Transverse colon (tissue), 4 donors: ENCODE measurements around the gene REEP1. TPM values are rescaled to one million over a fixed set of nuclear protein-coding genes. Genes with fewer than 3 reads are reported as not detected.
A peak's percentile ranks its signal among the peaks of the same experiment; 100 is the strongest.

Experiments
- DNase-seq: peaks from one replicate; pipeline ENCODE4 v3.0.0-alpha.2; 2019
- H3K27ac ChIP-seq, 4 donors: fragments of 200-600 bp; sonication (generic); 2 replicates each; pipeline ENCODE4 v1.5.1; 2016 to 2018; ENCODE audit warnings: inconsistent platforms in 4 of 4
- H3K27me3 ChIP-seq: fragments of 200-600 bp; sonication (generic); 2 replicates; pipeline ENCODE4 v1.5.1; 2017; ENCODE audit warnings: inconsistent platforms
- H3K36me3 ChIP-seq, 4 donors: fragments of 200-600 bp; sonication (generic); 2 replicates each; pipeline ENCODE4 v1.5.1; 2017 to 2019; ENCODE audit warnings: inconsistent platforms in 4 of 4
- H3K4me1 ChIP-seq, 4 donors: fragments of 200-600 bp; sonication (generic); 2 replicates each; pipeline ENCODE4 v1.5.1; 2017 to 2020; ENCODE audit warnings: inconsistent platforms in 4 of 4
- H3K4me3 ChIP-seq, 4 donors: fragments of 200-600 bp; sonication (generic); 1 replicate in 1 of 4; 2 replicates in 3 of 4; pipeline versions ENCODE4 v1.5.1 to v1.6.1; 2017 to 2019; ENCODE audit warnings: inconsistent platforms in 4 of 4
- H3K9me3 ChIP-seq, 2 donors: fragments of 200-600 bp; sonication (generic); 2 replicates each; pipeline ENCODE4 v1.5.1; 2017 to 2019; ENCODE audit warnings: inconsistent platforms in 2 of 2
- EP300 ChIP-seq: sonication (generic); formaldehyde crosslinking; IDR thresholded peaks from one replicate; pipeline ENCODE4 v1.6.1; 2017; ENCODE audit warnings: antibody characterized with exemption, low read depth
- POLR2A ChIP-seq: fragments of 450-650 bp; IDR thresholded peaks from one replicate; pipeline ENCODE4 v1.6.1; 2016; ENCODE audit warnings: antibody characterized with exemption, mild to moderate bottlenecking, moderate library complexity
- POLR2AphosphoS5 ChIP-seq, 3 donors: sonication (generic); formaldehyde crosslinking; IDR thresholded peaks; one replicate each; pipeline ENCODE4 v1.6.1; 2016; ENCODE audit warnings: antibody characterized with exemption in 3 of 3
- WGBS, 2 donors: methylation state at CpG; one replicate each; pipeline ENCODE4 v1.1.5; 2018; ENCODE audit warnings: low coverage in 1 of 2; 5-methylcytosine and 5-hydroxymethylcytosine counted together
- in situ Hi-C, 4 donors: fragments of 200-750 bp; cut with MboI; loops; one replicate each; pipeline versions ENCODE4 v1.15.0 to v1.15.1; 2017; ENCODE audit warnings: low sequenced_read_pairs in 3 of 4, low pct_ligation_motif_present in 1 of 4, low pct_unique_long_range_greater_than_20kb in 1 of 4
- intact Hi-C: fragments of 100-400 bp; cut with DNase I; formaldehyde crosslinking; loops from one replicate; pipeline ENCODE4 v1.15.1; 2023; ENCODE audit warnings: low total_unique reads
- total RNA-seq, 4 donors: library from RNA; depleted of rRNA; stranded (reverse); fragments of >200 nt; gene quantifications; one replicate each; pipeline ENCODE4 v1.1.0, GENCODE V29; 2016
- TF ChIP-seq, protein P1 (sequence below), 5 experiments: fragments of 200-600 bp in 3 of 5; fragments of 450-650 bp in 2 of 5; sonication (generic) in 3 of 5; IDR thresholded peaks; 1 replicate in 2 of 5; 2 replicates in 3 of 5; pipeline ENCODE4 v1.5.1; 2016 to 2017; ENCODE audit warnings: antibody characterized with exemption in 5 of 5, inconsistent platforms in 3 of 5, mild to moderate bottlenecking in 2 of 5, moderate library complexity in 1 of 5

The REEP1 gene
- total RNA-seq, 4 donors from 2014 or later, result 14.1 to 196 (median 32.3) TPM

DNA sequence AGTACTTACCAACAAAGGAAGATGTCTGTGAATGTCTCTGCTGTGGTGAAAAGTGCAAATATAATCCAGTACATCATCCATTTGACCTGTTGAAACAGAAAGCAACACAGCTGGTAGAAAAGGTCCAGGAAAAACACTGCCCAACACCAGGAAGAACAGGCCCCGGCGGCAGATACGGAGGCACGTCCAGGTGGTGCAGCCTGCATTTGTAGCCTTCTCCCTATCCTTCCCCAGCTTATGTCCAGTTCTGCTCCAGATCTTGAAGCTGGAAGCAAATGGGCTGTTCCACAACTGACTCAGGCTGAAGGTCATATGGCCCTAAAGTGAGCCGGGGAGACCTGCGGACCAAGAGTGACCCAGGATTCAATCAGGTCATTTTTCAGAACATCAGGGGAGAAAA lies 73.5 kb downstream of the REEP1 start:
- no peak overlapping the region for H3K4me3 ChIP-seq
- no peak for DNase-seq
- intact Hi-C loops (no loop called here), in situ Hi-C loops (no loop called here)
- TF ChIP-seq, protein P1, sequence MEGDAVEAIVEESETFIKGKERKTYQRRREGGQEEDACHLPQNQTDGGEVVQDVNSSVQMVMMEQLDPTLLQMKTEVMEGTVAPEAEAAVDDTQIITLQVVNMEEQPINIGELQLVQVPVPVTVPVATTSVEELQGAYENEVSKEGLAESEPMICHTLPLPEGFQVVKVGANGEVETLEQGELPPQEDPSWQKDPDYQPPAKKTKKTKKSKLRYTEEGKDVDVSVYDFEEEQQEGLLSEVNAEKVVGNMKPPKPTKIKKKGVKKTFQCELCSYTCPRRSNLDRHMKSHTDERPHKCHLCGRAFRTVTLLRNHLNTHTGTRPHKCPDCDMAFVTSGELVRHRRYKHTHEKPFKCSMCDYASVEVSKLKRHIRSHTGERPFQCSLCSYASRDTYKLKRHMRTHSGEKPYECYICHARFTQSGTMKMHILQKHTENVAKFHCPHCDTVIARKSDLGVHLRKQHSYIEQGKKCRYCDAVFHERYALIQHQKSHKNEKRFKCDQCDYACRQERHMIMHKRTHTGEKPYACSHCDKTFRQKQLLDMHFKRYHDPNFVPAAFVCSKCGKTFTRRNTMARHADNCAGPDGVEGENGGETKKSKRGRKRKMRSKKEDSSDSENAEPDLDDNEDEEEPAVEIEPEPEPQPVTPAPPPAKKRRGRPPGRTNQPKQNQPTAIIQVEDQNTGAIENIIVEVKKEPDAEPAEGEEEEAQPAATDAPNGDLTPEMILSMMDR (IDR thresholded peaks at IDR 0.05), result no peak
- no peak for TF ChIP-seq POLR2AphosphoS5 (IDR thresholded peaks at IDR 0.05)
- H3K9me3 ChIP-seq, result no peaks in the 10 kb centered on the region
- H3K27ac ChIP-seq, result no peak overlapping the region
- WGBS, 2 donors, result 93% methylated on average over 6 of the region's 6 CpGs; no CpG with 5 or more reads in 1 of the 2 donors
- H3K4me1 ChIP-seq, result no peaks in the 10 kb centered on the region
- H3K27me3 ChIP-seq, result no peaks in the 10 kb centered on the region
- H3K36me3 ChIP-seq, result no peaks in the 10 kb centered on the region

DNA sequence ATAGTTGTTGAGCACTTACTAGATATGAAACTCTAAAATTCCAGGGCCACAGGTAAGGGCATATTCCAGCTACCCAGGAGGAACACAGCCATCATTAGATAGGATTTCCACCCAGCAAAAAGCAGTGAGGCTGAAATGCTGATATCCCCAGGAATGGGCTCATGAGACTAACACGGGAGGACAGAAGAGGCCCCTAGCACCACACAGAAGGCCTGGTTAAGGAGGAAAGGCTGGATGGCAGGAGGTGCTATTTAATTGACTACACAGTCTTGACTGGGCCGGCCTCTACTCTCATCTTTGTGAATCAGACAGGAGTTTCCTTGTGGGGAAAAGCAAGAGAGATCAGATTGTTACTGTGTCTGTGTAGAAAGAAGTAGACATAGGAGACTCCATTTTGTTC lies 76.4 kb downstream of the REEP1 start:
- H3K27ac ChIP-seq, result no peak overlapping the region
- no peaks in the 10 kb centered on the region for H3K4me1 ChIP-seq
- 84 to 90% methylated on average over 2 of the region's 2 CpGs for WGBS, 2 donors
- in situ Hi-C loops (no loop called here), intact Hi-C loops (no loop called here)
- no peaks in the 10 kb centered on the region for H3K9me3 ChIP-seq
- no peak overlapping the region for H3K4me3 ChIP-seq
- no peaks in the 10 kb centered on the region for H3K36me3 ChIP-seq
- no peak for DNase-seq
- TF ChIP-seq EP300, result no peak
- no peak for TF ChIP-seq POLR2AphosphoS5 (IDR thresholded peaks at IDR 0.05)
- TF ChIP-seq POLR2A, result no peak
- H3K27me3 ChIP-seq, result no peaks in the 10 kb centered on the region

DNA sequence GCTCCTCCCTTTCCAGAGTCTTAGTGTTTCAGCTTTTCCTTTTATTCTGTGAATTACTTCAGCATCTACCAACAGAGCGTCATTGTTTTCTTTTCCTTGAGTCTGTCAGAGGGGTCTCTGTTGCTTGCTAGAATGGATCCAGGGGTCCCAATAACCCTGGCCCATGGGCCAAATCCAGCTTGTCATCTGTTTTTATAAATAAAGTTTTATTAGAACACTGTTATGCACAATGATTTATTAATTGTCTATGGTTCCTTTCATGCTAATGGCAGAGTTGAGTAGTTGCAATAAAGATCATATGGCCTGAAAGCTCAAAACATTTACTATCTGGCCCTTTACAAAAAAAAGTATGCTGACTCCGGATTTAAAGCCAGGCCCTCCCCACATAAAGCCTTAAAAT lies 79.3 kb downstream of the REEP1 start:
- intact Hi-C loops, result no loop called here
- no peaks in the 10 kb centered on the region for H3K9me3 ChIP-seq
- TF ChIP-seq POLR2A, result no peak
- TF ChIP-seq POLR2AphosphoS5 (IDR thresholded peaks at IDR 0.05), result no peak
- TF ChIP-seq, protein P1 (IDR thresholded peaks at IDR 0.05), result no peak
- no peak for TF ChIP-seq EP300
- no peak overlapping the region for H3K4me3 ChIP-seq
- in situ Hi-C loops, result no loop called here
- DNase-seq, result no peak
- no peaks in the 10 kb centered on the region for H3K36me3 ChIP-seq
- no peak overlapping the region for H3K27ac ChIP-seq
- H3K27me3 ChIP-seq, result no peaks in the 10 kb centered on the region
- WGBS, 2 donors, result 92% methylated on average over 2 of the region's 2 CpGs
- H3K4me1 ChIP-seq, result peaks cover 11 to 16% (median 12%) of the 10 kb centered on the region in 4 donors

DNA sequence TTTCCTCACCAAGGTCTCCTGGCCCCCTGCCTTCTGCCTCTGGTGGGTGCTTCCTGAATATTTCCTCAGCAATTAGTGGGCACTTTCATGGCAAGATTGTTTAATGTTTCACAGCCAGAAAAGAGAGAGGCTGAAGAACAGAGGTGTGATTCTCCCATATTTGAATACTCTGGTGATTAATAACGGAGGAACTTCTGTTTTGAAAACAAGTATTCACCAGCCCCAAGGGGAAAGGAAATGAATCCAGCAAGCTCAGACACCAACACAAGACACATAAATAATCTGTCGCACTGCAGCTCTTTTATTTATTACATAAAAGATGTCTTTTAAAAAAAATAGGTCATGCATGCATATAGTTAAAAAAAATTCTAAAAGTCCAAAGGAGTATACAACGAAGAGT lies 80.4 kb downstream of the REEP1 start:
- Histone ChIP-seq H3K27me3 (no peaks in the 10 kb centered on the region), H3K9me3 (no peaks in the 10 kb centered on the region), H3K4me3 (no peak overlapping the region), H3K36me3 (no peaks in the 10 kb centered on the region), H3K4me1 (peaks cover 11 to 16% (median 12%) of the 10 kb centered on the region in 4 donors), H3K27ac (peak overlapping the region in 2 of 4 donors; percentile 66 to 74)
- TF ChIP-seq POLR2AphosphoS5 (IDR thresholded peaks at IDR 0.05) (no peak), EP300 (no peak), POLR2A (no peak)
- TF ChIP-seq, protein P1 (IDR thresholded peaks at IDR 0.05), result no peak
- intact Hi-C loops, result no loop called here
- in situ Hi-C loops, result no loop called here
- DNase-seq, result no peak
- 65 to 91% methylated on average over 3 of the region's 3 CpGs for WGBS, 2 donors

DNA sequence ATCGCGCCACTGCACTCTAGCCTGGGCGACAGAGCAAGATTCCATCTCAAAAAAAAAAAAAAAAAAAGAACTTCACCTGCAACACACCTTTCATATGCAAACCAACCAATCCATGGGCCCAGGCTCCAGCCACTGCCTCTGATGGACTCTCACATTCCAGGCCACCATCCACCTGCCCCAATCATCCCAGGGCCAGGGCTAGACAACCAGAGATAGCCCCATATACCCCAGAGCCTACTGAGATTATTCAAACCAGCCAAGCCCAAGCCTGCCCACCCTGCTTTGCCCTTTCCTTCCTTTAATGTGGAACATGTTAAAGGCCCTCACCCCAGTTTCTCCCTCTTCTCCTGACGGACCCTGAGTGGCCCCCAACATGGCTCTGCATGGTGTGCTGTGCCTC lies 81.1 kb downstream of the REEP1 start:
- Histone ChIP-seq H3K27ac (peak overlapping the region in 2 of 4 donors; percentile 66 to 74), H3K4me1 (peaks cover 11 to 16% (median 12%) of the 10 kb centered on the region in 4 donors), H3K36me3 (no peaks in the 10 kb centered on the region), H3K4me3 (no peak overlapping the region), H3K27me3 (no peaks in the 10 kb centered on the region), H3K9me3 (no peaks in the 10 kb centered on the region)
- intact Hi-C loops, result no loop called here
- no peak for DNase-seq
- no peak for TF ChIP-seq POLR2A
- no peak for TF ChIP-seq POLR2AphosphoS5 (IDR thresholded peaks at IDR 0.05)
- in situ Hi-C loops, result no loop called here
- 92% methylated on average over 4 of the region's 4 CpGs; no CpG with 5 or more reads in 1 of the 2 donors for WGBS, 2 donors
